Activated gamma-delta T cell treated with anti-CD3 and anti-CD28 coated beads, Interleukin-2, amount 50 U/mL, for 16 hours (primary cell): ENCODE measurements around the gene CARF.
"Not testable (repeated sequence)": the region's sequence is repeated elsewhere in the genome, so short reads cannot be mapped to it uniquely, and the experiment has no call there.

Experiments
- DNase-seq: peaks from one replicate; pipeline ENCODE4 v3.0.0-alpha.2; 2020; ENCODE audit warnings: low read depth

Gene CARF, protein sequence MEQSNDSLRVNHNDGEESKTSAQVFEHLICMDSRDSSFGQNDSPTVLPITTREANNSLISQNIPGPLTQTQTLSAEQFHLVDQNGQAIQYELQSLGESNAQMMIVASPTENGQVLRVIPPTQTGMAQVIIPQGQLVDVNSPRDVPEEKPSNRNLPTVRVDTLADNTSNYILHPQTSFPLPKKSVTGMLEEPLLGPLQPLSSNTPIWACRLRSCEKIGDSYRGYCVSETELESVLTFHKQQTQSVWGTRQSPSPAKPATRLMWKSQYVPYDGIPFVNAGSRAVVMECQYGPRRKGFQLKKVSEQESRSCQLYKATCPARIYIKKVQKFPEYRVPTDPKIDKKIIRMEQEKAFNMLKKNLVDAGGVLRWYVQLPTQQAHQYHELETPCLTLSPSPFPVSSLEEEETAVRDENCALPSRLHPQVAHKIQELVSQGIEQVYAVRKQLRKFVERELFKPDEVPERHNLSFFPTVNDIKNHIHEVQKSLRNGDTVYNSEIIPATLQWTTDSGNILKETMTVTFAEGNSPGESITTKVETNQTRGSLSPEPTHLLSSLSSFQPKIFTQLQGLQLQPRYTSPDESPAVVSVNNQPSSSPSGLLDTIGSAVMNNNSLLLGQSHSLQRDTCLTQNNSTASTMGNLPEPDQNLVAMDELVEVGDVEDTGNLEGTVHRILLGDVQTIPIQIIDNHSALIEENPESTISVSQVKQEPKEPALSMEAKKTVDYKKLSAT

DNA sequence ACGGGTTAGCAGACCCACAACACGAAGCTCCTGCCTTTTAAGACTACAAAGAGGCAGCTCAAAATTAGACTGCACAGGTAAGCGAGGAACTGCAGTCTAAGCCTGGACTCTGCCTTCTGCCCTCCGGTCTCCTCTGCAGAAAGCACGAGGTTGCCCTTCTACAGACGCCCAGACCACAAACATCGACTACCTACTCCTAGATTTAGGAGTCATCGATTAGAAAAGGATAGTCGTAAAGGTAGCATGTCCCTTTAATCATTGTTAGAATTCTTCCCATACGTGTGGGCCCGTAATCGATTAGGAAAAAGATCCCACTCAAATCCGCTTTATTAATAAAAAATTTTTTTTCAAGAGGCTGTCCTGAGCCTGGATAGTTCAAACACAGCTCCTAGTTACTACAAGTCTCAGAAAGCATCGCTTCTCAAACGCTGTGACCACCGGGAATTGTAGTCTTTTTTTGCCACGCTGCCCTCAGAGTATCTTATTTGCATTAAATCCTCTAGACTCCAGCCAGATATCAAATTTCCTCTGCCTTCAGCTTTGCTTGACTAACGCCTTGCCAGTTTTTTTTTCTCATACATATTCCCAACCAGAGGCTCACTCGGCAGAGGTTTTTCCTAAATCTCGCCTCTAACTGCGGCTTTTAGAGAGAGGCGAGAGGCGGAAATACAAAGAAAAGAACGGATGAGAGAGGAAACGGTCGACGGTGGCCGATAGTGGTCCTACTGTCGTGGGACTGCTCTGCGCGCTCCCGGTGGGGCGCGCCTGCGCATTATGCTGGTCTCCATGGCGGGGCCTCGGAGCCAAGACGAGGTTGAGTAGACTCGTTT lies at the start of gene CARF, which contains the start of gene WDR12:
Gene CARF, plus strand, starts transcription at position 764 of the 830 bp plus-strand sequence. CDS start 29,628 bp downstream, outside the sequence.
Gene WDR12, minus strand, starts transcription at position 162 of the 830 bp plus-strand sequence. CDS start 197 bp downstream, outside the sequence.
- DNase-seq = peak; percentile 84

DNA sequence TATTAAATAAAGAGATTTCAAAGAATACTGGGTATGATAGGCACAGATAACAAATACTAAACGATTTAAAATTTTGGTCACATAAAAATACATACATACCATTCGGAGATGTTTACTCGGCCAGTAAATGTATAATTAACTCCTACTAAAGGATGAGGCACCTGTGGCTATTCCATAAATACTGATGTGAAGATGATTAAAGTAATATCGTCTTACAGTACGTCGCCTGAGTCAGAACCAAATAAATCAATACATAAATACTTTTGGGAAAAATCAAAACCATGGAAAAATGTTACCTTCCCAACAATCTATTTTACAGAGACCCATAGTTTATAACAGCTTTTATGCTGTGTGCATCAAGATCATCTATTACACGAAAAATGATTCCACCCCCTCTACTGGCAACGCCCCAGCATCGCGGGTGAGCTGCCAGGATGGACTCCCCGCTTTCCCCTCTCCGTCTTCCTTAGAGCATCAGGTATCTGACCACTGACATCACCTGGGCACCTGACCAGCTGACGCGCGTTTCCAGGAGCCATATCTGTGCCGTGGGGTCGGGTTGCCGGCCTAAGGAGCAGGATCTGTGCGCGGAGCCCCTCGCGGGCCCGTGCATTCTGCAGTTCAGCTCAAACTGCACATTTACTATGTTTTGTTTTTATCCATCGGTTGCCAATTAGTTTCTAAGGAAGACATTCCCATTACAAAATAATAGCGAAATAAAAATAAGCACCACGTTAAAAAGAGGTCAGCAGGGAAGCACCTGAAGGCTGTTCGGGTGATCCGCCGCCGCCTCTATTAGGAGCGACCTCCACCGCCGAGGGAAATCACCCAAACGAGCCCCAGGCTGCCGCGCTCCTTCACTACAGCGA lies 41.4 kb upstream of the CARF start:
- DNase-seq = peak; percentile 39

DNA sequence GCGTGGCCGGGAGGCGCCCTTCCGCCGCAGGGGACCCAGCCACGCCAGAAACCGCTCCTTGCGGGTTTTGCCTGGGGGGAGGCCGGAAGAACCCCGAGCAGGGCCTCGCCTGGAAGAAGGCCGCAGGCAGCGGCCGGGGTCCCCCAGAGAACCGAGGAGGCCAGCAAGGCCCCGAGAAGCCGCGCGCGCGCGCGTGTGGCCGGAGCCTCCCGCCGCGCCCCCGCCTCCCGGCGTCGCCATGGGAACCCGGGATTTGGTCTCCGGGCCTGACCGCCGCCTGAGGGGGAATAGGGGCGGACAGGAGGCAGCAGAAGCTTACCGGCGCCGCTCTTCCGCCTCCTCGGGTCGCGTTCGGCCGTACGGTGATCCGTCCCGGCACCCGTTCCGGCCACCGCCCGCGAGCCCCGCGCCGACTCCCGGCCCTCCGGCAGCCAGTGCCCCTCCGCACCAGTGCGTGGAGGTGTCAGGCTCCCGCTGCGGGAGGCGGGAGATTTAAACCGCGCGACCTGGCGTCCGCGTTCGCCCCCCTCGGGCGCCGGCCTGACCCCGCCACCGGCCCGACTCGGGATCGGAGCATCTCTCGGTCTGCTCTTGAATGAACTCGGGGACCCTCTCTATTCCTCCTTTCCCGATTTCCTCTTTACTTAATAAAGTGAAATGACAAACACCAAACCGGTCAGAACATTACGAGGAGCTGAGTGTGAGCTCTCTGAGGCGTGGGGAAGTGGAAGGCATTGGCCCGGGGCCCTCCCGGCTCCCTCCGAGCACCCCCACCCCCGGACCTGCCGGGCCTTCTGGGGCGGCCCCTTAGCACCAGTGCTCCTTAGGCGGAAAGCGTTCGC lies 40.6 kb upstream of the CARF start, which contains the start of gene ICA1L:
Gene ICA1L, minus strand, starts transcription at position 467 of the 842 bp plus-strand sequence. CDS start 42,757 bp downstream, outside the sequence.
- DNase-seq = peak; percentile 25

- DNase-seq = no peak
Observed at GRCh38 chr2:202877699-202878098, 34.4 kb upstream of the CARF start.

GRCh38 chr2:202881570-202881969 lies 30.5 kb upstream of the CARF start:
- no peak for DNase-seq

DNA sequence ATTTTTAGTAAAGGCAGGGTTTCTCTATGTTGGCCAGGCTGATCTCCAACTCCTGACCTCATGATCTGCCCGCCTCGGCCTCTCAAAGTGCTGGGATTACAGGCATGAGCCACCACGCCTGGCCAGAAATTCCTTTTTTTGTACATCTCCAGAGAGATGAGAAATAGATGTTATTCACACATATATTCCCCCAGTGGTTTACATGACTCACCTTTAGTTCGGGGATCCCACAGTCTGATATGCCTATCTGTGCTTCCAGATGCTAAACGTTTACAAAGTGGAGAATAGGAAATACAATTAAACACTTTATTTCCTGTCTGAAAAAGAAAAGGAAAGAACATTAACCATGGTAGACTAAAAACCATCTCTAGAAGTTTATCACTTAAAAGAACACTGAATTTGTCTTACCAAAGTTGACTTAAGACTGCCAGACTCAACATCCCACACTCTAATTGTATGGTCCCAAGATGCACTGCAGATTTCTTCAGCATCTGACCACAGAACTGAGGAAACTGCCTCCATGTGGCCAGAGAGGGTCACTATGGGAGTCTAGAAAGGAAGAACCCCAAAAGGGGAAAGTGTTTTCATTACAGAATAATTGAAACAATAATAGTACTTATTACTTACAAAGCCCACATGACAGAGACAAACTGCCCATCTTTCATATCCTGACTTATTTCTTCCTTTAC lies 27.9 kb upstream of the CARF start:
- no peak for DNase-seq

- no peak for DNase-seq
Observed at GRCh38 chr2:202885190-202885589, 26.9 kb upstream of the CARF start.

DNA sequence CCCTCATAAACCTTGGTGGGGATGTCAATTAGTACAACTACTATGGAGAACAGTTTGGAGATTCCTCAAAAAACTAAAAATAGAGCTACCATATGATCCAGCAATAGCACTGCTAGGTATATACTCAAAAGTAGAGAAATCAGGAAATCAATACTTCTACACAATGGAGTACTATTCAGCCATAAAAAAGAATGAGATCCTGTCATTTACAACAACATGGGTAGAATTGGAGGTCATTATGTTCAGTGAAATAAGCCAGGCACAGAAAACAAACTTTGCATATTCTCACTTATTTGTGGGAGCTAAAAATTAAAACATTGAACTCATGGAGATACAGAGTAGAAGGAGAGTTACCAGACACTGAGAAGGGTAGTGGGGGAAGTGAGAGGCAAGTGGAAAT lies 6.6 kb upstream of the CARF start:
- not testable (repeated sequence) for DNase-seq

DNA sequence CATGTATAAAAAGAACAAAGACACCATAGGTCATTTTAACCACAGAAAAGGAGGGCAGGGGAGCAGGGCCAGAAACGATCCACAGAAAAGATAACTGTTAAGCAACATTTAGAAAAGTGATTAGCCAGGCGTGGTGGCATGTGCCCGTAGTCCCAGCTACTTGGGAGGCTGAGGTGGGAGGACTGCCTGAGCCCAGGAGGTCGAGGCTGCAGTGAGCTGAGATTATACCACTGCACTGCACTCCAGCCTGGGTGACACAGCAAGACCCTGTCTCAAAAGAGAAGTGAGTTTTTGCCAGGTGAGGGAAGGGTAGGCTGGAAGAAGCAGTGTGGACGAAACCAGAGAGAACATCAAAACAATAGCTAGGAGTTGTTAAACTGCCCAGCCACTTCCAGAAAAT lies 3.9 kb upstream of the CARF start:
- DNase-seq = no peak

DNA sequence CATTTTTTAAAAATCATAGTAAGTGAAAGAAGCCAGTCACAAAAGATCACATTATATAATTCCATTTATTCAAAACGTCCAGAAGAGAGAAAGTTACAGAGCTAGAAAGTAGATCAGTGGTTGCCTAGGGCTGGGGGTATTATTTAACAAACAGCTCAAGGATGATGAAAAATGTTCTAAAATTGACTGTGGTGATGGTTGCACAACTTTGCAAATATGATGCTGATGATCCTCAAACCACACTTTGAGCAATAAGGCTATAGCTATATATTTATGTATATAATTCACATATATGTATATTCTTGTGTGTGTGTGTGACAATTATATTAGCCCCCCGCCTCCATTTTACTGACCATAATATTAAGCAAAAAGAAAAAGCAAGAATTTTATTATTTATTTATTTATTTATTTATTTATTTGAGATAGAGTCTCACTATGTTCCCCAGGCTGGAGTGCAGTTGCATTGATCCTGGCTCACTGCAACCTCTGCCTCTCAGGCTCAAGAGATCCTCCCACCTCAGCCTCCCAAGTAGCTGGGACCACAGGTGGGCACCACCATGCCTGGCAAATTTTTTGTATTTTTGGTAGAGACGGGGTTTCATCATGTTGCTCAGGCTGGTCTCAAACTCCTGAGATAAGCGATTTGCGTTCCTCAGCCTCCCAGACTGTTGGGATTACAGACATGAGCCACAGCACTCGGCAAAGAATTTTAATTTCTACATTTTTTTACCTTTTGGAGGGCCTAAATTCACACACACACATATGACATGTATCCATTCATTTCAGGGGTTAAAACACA lies 2.5 kb upstream of the CARF start:
- DNase-seq = no peak

GRCh38 chr2:202910250-202910649 lies 1.8 kb upstream of the CARF start:
- DNase-seq = not testable (repeated sequence)

GRCh38 chr2:202910698-202911097 lies 1.4 kb upstream of the CARF start:
- no peak for DNase-seq

- no peak for DNase-seq
Observed at GRCh38 chr2:202911203-202911511, 918 bp upstream of the CARF start.

DNA sequence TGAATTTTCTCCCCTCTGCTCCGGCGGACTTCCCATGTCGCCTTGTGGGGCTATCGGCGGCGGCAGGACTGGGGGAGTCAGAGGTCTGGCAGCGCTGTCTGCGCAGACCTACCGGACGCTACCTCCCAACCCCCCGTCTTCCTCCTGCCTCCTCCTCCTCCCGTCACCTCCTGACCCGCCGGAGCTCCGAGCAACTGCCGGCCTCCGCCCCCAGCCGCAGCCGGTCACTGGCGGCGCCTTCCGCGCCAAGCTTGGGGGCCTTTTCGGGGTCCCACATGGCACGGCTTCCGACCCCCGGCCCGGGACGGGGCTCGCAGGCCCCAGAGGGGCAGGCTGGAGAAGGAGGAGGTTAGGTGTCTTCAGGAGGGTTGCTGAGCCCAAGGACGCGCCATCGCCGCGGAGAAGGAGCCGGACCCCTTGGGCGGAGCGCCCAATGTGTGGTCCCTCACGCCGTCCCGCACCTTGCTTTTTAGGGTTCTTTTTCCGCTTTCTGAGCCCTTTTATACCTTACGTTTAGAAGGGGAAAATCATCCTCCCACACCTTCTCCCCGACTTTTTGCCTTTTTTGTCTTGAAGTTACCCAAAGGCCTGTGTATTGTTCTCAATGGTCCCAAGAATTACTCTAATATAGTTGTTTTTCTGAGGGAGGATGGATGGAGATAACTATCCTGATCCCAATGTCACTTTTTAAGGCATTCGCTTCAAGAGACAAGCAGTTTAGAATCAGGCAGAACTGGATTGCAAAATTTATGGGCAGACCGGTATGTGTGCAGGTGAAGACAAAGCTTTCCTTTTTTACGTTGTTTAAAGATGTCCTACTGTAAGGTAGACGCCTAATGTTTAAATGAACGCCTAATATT lies 497 bp downstream of the CARF start:
- peak; percentile 0 for DNase-seq

DNA sequence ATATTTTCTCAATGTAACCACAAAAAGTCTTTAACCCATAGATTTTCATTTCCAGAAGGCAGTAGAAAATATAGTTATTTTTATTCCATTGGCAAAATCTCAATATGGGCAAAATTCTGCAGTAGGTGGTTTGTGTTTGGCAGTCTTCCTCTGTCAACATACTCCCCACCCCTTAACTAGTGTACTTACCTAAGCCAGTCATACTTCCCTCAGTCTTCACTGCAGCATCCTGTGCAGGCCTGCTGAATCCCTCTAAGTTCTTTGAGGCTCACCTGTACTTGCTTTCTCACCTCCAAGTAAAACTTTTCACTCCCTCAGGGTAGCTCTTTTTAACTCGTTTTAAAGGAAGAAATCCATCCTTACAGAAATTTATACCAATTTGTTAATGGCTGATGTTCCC lies 6.8 kb downstream of the CARF start:
- no peak for DNase-seq

- DNase-seq = no peak
Observed at GRCh38 chr2:202932425-202933138, 20.5 kb downstream of the CARF start.

DNA sequence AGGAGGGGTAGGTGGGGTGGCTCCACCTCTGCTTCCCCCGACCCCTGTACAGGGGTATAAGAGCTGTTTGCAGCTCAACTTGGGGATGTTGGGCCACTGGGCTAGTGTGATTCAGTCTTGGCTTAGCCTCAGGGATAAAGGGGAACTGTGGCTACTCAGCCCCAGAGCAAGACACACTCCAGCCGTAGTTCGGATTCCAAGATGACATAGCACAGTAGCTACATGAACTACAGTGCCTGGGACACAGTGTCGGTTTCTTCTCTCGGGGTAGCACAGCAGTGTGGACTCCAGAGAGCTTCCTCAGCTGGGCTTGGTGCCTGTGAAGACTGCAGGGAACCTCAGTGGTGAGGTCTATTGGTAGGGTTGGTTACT lies 21.1 kb downstream of the CARF start:
- DNase-seq = no peak
